Astrocyte of the spinal cord (primary cell): ENCODE results near the gene CHRDL2.
A peak's percentile ranks its signal among the peaks of the same experiment; 100 is the strongest.

Source experiments
- DNase-seq: peaks from one replicate; pipeline ENCODE4 v3.0.0; 2011; ENCODE audit warnings: low read depth, low spot score
- H3K4me3 ChIP-seq: 2 replicates; pipeline ENCODE4 v1.5.1; 2011; ENCODE audit warnings: low read depth, mild to moderate bottlenecking, low read length, moderate library complexity
- CTCF ChIP-seq: IDR thresholded peaks from 2 replicates; pipeline ENCODE4 v1.5.1; 2012; ENCODE audit warnings: low read depth, mild to moderate bottlenecking, low read length, inconsistent platforms
- in situ Hi-C: cut with HindIII; loops from 2 replicates; pipeline ENCODE4 v1.10.0; 2017; ENCODE audit warnings: low sequenced_read_pairs

The CHRDL2 gene

GRCh38 chr11:74714904-74715303, 16.3 kb downstream of the CHRDL2 start:
- no peak for DNase-seq
- no peak for TF ChIP-seq CTCF
- in situ Hi-C loops: no loop called here
- no peak overlapping the region for H3K4me3 ChIP-seq

GRCh38 chr11:74713686-74714085, 17.5 kb downstream of the CHRDL2 start:
- TF ChIP-seq CTCF: no peak
- no peak overlapping the region for H3K4me3 ChIP-seq
- no peak for DNase-seq
- in situ Hi-C loops: no loop called here

- TF ChIP-seq CTCF: no peak
- peak; percentile 29 for DNase-seq
- in situ Hi-C loops: no loop called here
- no peak overlapping the region for H3K4me3 ChIP-seq
These were observed 20.8 kb downstream of the CHRDL2 start for GRCh38 chr11:74710281-74710938.

GRCh38 chr11:74709175-74709574, 22.1 kb downstream of the CHRDL2 start:
- in situ Hi-C loops: no loop called here
- no peak for TF ChIP-seq CTCF
- H3K4me3 ChIP-seq: no peak overlapping the region
- no peak for DNase-seq

GRCh38 chr11:74707602-74708510, 23.4 kb downstream of the CHRDL2 start:
- in situ Hi-C loops: no loop called here
- H3K4me3 ChIP-seq: no peak overlapping the region
- no peak for DNase-seq
- no peak for TF ChIP-seq CTCF

GRCh38 chr11:74707182-74707581, 24.0 kb downstream of the CHRDL2 start:
- H3K4me3 ChIP-seq: no peak overlapping the region
- in situ Hi-C loops: no loop called here
- TF ChIP-seq CTCF: no peak
- no peak for DNase-seq
